ENCODE data around the gene TP53.

GRCh38 chr17:7687072-7687907 is at the start of gene TP53:
- TF ChIP-seq YY1 (IDR thresholded peaks at IDR 0.05; ENCODE audit: insufficient read depth, insufficient read length) (peak; percentile 97), SUZ12 (IDR thresholded peaks at IDR 0.05; ENCODE audit: extremely low read depth, insufficient read depth, insufficient read length) (no peak), ZNF274 (IDR thresholded peaks at IDR 0.05; ENCODE audit: low read depth, low read length) (no peak)
